ENCODE results near the gene CITED4.

CITED4 gene

DNA sequence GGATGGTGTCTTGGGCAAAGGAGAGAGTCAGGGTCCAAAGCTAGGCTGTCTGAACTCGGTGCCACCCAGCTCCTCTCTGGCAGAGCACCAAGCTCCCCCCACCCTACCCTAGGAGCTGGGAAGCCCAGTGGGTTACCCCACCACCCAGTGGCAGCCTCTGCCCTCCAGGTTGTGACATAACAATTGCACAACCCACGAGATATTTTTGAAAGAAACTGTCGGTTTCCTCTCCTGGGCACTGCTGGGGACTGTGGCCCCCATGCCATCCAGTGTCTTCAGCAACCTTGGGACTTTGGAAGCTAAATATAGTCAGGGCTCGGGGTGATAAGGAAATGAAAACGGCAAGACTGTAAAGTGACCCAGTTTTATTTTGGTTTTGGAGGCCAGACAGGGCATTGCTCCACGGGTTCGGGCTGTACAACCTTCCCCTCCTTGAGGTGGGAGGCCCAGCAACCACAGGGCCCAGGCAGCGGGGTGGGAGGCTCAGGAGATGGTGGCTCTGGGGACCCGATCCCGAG lies 1.4 kb downstream of the CITED4 start:
- no peaks in the 10 kb centered on the region for H3K9me3 ChIP-seq (ENCODE audit: insufficient read depth, low read depth, low read length)
- no peaks in the 10 kb centered on the region for H3F3A ChIP-seq (ENCODE audit: low read depth)
- no peak overlapping the region for H3K9ac ChIP-seq (ENCODE audit: low read depth, low read length, poor library complexity, severe bottlenecking)
- no peaks in the 10 kb centered on the region for H3K27me3 ChIP-seq (ENCODE audit: insufficient read depth, low read length, poor library complexity, severe bottlenecking)
- no peak overlapping the region for H3K4me2 ChIP-seq (ENCODE audit: low read depth, low read length, poor library complexity, severe bottlenecking)
- no peaks in the 10 kb centered on the region for H3K79me2 ChIP-seq (ENCODE audit: insufficient read depth, low read length)
- no peaks in the 10 kb centered on the region for H3K4me1 ChIP-seq (ENCODE audit: insufficient read depth, low read length, poor library complexity, severe bottlenecking)
- TF ChIP-seq, protein P1, sequence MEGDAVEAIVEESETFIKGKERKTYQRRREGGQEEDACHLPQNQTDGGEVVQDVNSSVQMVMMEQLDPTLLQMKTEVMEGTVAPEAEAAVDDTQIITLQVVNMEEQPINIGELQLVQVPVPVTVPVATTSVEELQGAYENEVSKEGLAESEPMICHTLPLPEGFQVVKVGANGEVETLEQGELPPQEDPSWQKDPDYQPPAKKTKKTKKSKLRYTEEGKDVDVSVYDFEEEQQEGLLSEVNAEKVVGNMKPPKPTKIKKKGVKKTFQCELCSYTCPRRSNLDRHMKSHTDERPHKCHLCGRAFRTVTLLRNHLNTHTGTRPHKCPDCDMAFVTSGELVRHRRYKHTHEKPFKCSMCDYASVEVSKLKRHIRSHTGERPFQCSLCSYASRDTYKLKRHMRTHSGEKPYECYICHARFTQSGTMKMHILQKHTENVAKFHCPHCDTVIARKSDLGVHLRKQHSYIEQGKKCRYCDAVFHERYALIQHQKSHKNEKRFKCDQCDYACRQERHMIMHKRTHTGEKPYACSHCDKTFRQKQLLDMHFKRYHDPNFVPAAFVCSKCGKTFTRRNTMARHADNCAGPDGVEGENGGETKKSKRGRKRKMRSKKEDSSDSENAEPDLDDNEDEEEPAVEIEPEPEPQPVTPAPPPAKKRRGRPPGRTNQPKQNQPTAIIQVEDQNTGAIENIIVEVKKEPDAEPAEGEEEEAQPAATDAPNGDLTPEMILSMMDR (conservative IDR thresholded peaks at IDR 0.05; ENCODE audit: low read length), result no peak
- no peak for TF ChIP-seq EZH2phosphoT487 (IDR thresholded peaks at IDR 0.05; ENCODE audit: borderline replicate concordance)
- H3K4me3 ChIP-seq (ENCODE audit: low read length, poor library complexity, severe bottlenecking), result no peak overlapping the region
- no peak overlapping the region for H2AFZ ChIP-seq (ENCODE audit: low read length)
- H3K9me2 ChIP-seq (replicated peaks; ENCODE audit: low read depth, low read length), result no peaks in the 10 kb centered on the region
- H3K36me3 ChIP-seq (ENCODE audit: insufficient read depth, low read length), result no peaks in the 10 kb centered on the region
- no peaks in the 10 kb centered on the region for H4K20me1 ChIP-seq (ENCODE audit: insufficient read depth, low read length, poor library complexity, severe bottlenecking)

DNA sequence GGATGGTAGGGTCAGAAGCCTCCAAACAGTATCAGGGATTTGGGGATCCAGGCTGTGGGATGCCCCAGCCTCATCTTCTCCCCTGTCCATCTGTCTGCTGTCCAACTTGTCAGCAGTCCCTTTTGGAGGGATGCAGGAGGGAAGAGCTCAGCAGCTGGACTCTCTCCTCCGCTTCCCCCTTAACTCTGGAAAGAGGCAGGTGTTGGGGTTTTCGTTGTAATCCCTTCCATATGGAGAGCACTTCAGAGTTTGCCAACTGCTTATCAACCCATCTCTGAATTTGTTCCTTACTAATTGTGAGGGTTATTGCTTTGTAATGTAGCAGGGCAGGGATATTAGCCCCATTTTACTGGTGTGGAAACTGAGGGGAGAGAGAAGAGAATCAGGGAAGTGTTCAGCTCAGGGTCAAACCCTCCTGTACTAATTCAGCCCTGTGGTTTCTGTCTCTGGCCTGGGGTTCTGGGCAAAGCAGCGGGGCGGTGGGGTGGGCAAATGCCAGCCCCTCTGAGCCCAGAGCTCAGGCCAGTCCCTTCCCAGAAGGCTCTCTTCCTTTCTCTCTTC lies 3.2 kb downstream of the CITED4 start:
- Histone ChIP-seq H3K27me3 (ENCODE audit: insufficient read depth, low read length, poor library complexity, severe bottlenecking) (no peaks in the 10 kb centered on the region), H2AFZ (ENCODE audit: low read length) (no peak overlapping the region), H3K9ac (ENCODE audit: low read depth, low read length, poor library complexity, severe bottlenecking) (no peak overlapping the region), H3K9me3 (ENCODE audit: insufficient read depth, low read depth, low read length) (no peaks in the 10 kb centered on the region), H3K4me3 (ENCODE audit: low read length, poor library complexity, severe bottlenecking) (no peak overlapping the region), H3K4me2 (ENCODE audit: low read depth, low read length, poor library complexity, severe bottlenecking) (no peak overlapping the region), H3F3A (ENCODE audit: low read depth) (no peaks in the 10 kb centered on the region), H3K36me3 (ENCODE audit: insufficient read depth, low read length) (no peaks in the 10 kb centered on the region), H3K4me1 (ENCODE audit: insufficient read depth, low read length, poor library complexity, severe bottlenecking) (no peaks in the 10 kb centered on the region), H3K9me2 (replicated peaks; ENCODE audit: low read depth, low read length) (no peaks in the 10 kb centered on the region), H3K79me2 (ENCODE audit: insufficient read depth, low read length) (no peaks in the 10 kb centered on the region), H4K20me1 (ENCODE audit: insufficient read depth, low read length, poor library complexity, severe bottlenecking) (no peaks in the 10 kb centered on the region)
- TF ChIP-seq, protein P1 (conservative IDR thresholded peaks at IDR 0.05; ENCODE audit: low read length), result no peak
- TF ChIP-seq EZH2phosphoT487 (IDR thresholded peaks at IDR 0.05; ENCODE audit: borderline replicate concordance), result no peak

DNA sequence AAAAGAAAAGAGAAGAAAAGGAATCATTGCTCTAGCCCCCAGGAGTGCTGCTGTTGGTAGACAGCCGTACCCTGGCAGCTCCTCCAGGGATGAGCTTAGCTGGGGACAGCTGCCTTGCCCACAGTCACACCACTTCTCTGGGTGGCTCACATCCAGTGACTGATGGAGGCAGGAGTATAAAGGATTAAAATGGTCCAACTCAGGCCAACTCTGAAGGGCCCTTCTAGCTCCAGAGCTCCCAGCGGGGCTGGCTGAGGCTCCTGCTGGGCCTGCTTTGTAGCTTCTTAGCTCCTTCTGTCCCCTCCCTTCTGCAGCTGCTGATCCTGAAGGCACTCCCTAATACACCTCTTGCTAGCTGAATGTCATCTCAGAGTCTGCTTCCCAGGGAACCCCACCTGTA lies 4.4 kb downstream of the CITED4 start:
- Histone ChIP-seq H2AFZ (ENCODE audit: low read length) (no peak overlapping the region), H3F3A (ENCODE audit: low read depth) (no peaks in the 10 kb centered on the region), H3K4me3 (ENCODE audit: low read length, poor library complexity, severe bottlenecking) (no peak overlapping the region), H3K79me2 (ENCODE audit: insufficient read depth, low read length) (no peaks in the 10 kb centered on the region), H3K9me3 (ENCODE audit: insufficient read depth, low read depth, low read length) (no peaks in the 10 kb centered on the region), H3K4me2 (ENCODE audit: low read depth, low read length, poor library complexity, severe bottlenecking) (no peak overlapping the region), H3K4me1 (ENCODE audit: insufficient read depth, low read length, poor library complexity, severe bottlenecking) (no peaks in the 10 kb centered on the region), H3K9ac (ENCODE audit: low read depth, low read length, poor library complexity, severe bottlenecking) (no peak overlapping the region), H3K36me3 (ENCODE audit: insufficient read depth, low read length) (no peaks in the 10 kb centered on the region), H4K20me1 (ENCODE audit: insufficient read depth, low read length, poor library complexity, severe bottlenecking) (no peaks in the 10 kb centered on the region), H3K9me2 (replicated peaks; ENCODE audit: low read depth, low read length) (no peaks in the 10 kb centered on the region), H3K27me3 (ENCODE audit: insufficient read depth, low read length, poor library complexity, severe bottlenecking) (no peaks in the 10 kb centered on the region)
- no peak for TF ChIP-seq EZH2phosphoT487 (IDR thresholded peaks at IDR 0.05; ENCODE audit: borderline replicate concordance)
- TF ChIP-seq, protein P1 (conservative IDR thresholded peaks at IDR 0.05; ENCODE audit: low read length), result no peak

Measured in Loucy (cell line).